HL-60 (cell line): ENCODE results near the gene SWAP70.

Source experiments
- DNase-seq, 2 experiments: peaks; one replicate each; pipeline ENCODE4 v3.0.0-alpha.2; 2010 to 2020; ENCODE audit warnings: low read depth in 1 of 2, low spot score in 1 of 2
- H3K27ac ChIP-seq: fragments of 250-450 bp; sonication (Bioruptor Pico); replicated peaks from 2 replicates; pipeline ENCODE4 v1.5.1; 2020; ENCODE audit warnings: mild to moderate bottlenecking, moderate library complexity
- H3K27me3 ChIP-seq: fragments of 250-450 bp; sonication (Bioruptor Pico); 2 replicates; pipeline ENCODE4 v1.5.1; 2021; ENCODE audit warnings: mild to moderate bottlenecking, moderate library complexity; ENCODE audit not compliant: insufficient read depth, poor library complexity, severe bottlenecking
- H3K4me3 ChIP-seq: replicated peaks from 2 replicates; pipeline ENCODE4 v1.5.1; 2011; ENCODE audit warnings: mild to moderate bottlenecking, control low read depth, low read length; ENCODE audit not compliant: insufficient read depth
- GABPA ChIP-seq: IDR thresholded peaks from 2 replicates; pipeline ENCODE4 v1.6.1; 2012; ENCODE audit warnings: low read depth
- POLR2AphosphoS5 ChIP-seq: IDR thresholded peaks from 2 replicates; pipeline ENCODE4 v1.6.1; 2012; ENCODE audit warnings: low read depth
- SPI1 ChIP-seq: IDR thresholded peaks from 2 replicates; pipeline ENCODE4 v1.6.1; 2012; ENCODE audit warnings: low read depth, mild to moderate bottlenecking, borderline replicate concordance
- TF ChIP-seq, protein P1 (sequence below): IDR thresholded peaks from one replicate; pipeline ENCODE4 v1.5.1; 2011; ENCODE audit warnings: low read length, control low read depth, inconsistent platforms; ENCODE audit not compliant: insufficient read depth
- TF ChIP-seq, protein P2 (sequence below): IDR thresholded peaks from 2 replicates; pipeline ENCODE4 v1.6.1; 2012; ENCODE audit warnings: low read depth; ENCODE audit not compliant: insufficient replicate concordance

The SWAP70 gene

DNA sequence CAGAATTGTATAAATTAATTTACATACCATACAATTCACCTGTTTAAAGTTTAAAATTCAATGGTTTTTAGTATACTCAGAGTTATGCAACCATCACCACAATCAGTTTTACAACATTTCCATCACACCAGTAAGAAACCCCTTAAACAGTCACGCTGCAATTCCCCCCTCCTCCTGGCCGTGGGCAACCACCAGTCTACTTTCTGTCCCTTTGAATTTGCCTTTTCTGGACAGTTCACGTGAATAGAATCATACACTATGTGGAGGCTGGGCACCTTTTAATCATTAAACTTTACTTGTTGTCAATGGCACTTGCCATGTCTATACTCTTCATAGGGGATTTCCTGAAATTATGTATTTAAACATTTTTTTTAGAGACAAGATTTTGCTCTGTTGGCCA, 20.1 kb upstream of the SWAP70 start:
- no peaks in the 10 kb centered on the region for H3K27me3 ChIP-seq
- peak overlapping the region; percentile 82 for H3K27ac ChIP-seq
- DNase-seq = peak; percentile 58 to 68
- TF ChIP-seq, protein P1, sequence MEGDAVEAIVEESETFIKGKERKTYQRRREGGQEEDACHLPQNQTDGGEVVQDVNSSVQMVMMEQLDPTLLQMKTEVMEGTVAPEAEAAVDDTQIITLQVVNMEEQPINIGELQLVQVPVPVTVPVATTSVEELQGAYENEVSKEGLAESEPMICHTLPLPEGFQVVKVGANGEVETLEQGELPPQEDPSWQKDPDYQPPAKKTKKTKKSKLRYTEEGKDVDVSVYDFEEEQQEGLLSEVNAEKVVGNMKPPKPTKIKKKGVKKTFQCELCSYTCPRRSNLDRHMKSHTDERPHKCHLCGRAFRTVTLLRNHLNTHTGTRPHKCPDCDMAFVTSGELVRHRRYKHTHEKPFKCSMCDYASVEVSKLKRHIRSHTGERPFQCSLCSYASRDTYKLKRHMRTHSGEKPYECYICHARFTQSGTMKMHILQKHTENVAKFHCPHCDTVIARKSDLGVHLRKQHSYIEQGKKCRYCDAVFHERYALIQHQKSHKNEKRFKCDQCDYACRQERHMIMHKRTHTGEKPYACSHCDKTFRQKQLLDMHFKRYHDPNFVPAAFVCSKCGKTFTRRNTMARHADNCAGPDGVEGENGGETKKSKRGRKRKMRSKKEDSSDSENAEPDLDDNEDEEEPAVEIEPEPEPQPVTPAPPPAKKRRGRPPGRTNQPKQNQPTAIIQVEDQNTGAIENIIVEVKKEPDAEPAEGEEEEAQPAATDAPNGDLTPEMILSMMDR = no peak
- TF ChIP-seq, protein P2, sequence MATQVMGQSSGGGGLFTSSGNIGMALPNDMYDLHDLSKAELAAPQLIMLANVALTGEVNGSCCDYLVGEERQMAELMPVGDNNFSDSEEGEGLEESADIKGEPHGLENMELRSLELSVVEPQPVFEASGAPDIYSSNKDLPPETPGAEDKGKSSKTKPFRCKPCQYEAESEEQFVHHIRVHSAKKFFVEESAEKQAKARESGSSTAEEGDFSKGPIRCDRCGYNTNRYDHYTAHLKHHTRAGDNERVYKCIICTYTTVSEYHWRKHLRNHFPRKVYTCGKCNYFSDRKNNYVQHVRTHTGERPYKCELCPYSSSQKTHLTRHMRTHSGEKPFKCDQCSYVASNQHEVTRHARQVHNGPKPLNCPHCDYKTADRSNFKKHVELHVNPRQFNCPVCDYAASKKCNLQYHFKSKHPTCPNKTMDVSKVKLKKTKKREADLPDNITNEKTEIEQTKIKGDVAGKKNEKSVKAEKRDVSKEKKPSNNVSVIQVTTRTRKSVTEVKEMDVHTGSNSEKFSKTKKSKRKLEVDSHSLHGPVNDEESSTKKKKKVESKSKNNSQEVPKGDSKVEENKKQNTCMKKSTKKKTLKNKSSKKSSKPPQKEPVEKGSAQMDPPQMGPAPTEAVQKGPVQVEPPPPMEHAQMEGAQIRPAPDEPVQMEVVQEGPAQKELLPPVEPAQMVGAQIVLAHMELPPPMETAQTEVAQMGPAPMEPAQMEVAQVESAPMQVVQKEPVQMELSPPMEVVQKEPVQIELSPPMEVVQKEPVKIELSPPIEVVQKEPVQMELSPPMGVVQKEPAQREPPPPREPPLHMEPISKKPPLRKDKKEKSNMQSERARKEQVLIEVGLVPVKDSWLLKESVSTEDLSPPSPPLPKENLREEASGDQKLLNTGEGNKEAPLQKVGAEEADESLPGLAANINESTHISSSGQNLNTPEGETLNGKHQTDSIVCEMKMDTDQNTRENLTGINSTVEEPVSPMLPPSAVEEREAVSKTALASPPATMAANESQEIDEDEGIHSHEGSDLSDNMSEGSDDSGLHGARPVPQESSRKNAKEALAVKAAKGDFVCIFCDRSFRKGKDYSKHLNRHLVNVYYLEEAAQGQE = no peak
- TF ChIP-seq GABPA (no peak), POLR2AphosphoS5 (no peak), SPI1 (no peak)
- H3K4me3 ChIP-seq = no peak overlapping the region

DNA sequence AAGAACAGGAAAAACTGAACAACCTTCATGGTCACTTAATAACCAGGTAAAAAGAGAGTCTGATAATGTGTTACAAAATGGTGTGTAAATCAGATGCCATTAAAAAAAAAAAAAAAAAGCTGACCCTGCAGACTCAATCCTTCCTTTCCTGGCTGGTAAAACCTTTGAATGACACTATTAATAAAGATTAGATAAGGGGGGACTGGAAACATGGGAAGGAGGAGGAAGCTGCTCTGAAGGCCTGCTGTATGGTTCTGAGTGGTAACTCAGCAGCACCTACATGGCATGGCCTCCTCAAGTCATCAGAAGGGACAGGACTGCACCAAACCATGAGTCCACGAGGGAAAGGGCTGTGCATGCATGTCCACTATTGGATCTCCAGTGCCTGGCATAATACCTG, 18.0 kb upstream of the SWAP70 start:
- TF ChIP-seq POLR2AphosphoS5 (no peak), SPI1 (no peak), GABPA (no peak)
- TF ChIP-seq, protein P2 = no peak
- TF ChIP-seq, protein P1 = no peak
- DNase-seq = no peak
- peak overlapping the region; percentile 82 for H3K27ac ChIP-seq
- no peaks in the 10 kb centered on the region for H3K27me3 ChIP-seq
- H3K4me3 ChIP-seq = no peak overlapping the region

DNA sequence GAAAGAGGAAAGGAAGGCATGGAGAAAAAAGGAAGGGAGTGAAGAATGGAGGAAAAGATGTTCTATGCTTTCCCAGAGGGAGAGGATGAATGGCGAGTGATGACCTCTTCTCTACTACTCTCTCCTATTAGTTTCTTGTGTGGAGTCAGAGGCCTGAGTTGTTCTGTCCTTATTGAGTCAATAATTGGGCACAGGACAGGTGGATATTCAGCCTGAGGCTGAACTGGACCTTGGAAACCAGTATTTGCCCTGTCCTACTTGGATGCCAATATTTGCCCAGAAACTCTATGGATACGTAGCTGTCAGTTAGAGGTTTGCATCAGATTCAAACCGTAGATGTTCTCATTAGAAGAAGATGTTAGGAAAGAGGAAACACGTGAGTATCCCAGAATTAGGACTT, 17.6 kb upstream of the SWAP70 start:
- no peaks in the 10 kb centered on the region for H3K27me3 ChIP-seq
- H3K27ac ChIP-seq = peak overlapping the region; percentile 82
- H3K4me3 ChIP-seq = no peak overlapping the region
- TF ChIP-seq, protein P1 = no peak
- TF ChIP-seq, protein P2 = no peak
- TF ChIP-seq GABPA (no peak), POLR2AphosphoS5 (no peak), SPI1 (no peak)
- DNase-seq = peak in 1 of 2 experiments; percentile 51
